HEK293 (cell line): Measurements from ENCODE around the gene ITGB8.
A peak's percentile ranks its signal among the peaks of the same experiment; 100 is the strongest.

Experiments
- CTCF ChIA-PET: fragments of 350-600 bp; formaldehyde crosslinking; extraction: SDS; loops from one replicate; lab custom pipeline; 2021; ENCODE audit warnings: antibody characterized with exemption; lab: Yijun Ruan, JAX
- POLR2A ChIA-PET: fragments of 300-600 bp; formaldehyde crosslinking; extraction: SDS; loops from one replicate; lab custom pipeline; 2020; ENCODE audit warnings: antibody characterized with exemption, inconsistent platforms; lab: Yijun Ruan, JAX
- H3K27ac ChIP-seq: fragments of 200-500 bp; sonication (Bioruptor generic); 2 replicates; pipeline ENCODE4 v1.5.1; 2014; ENCODE audit warnings: low read depth, low read length, control low read depth, inconsistent platforms; ENCODE audit errors: extremely low read depth
- H3K36me3 ChIP-seq, 2 experiments: fragments of 200-500 bp in 1 of 2; sonication (Bioruptor generic) in 1 of 2; 1 replicate in 1 of 2; 2 replicates in 1 of 2; pipeline ENCODE4 v1.5.1; 2014 to 2017; ENCODE audit warnings: inconsistent platforms in 2 of 2, low read length in 2 of 2; ENCODE audit not compliant: control insufficient read depth in 2 of 2, insufficient read depth in 1 of 2
- H3K4me1 ChIP-seq: fragments of 200-500 bp; sonication (Bioruptor generic); 2 replicates; pipeline ENCODE4 v1.5.1; 2014; ENCODE audit warnings: mild to moderate bottlenecking, low read length, inconsistent platforms; ENCODE audit not compliant: control insufficient read depth, insufficient read depth
- H3K4me3 ChIP-seq: 2 replicates; pipeline ENCODE4 v1.5.1; 2011; ENCODE audit warnings: low read depth, mild to moderate bottlenecking, control low read depth, low read length, moderate library complexity
- H3K9me3 ChIP-seq: fragments of 200-500 bp; sonication (Bioruptor generic); 2 replicates; pipeline ENCODE4 v1.5.1; 2014; ENCODE audit warnings: low read depth, low read length, inconsistent platforms; ENCODE audit not compliant: control insufficient read depth, insufficient read depth
- EGR2 ChIP-seq: fragments of 450-650 bp; formaldehyde crosslinking; IDR thresholded peaks from 2 replicates; pipeline ENCODE4 v1.5.1; 2016; ENCODE audit warnings: low read depth, missing biosample characterization, missing genetic modification characterization
- GLIS1 ChIP-seq: fragments of 450-650 bp; formaldehyde crosslinking; IDR thresholded peaks from 2 replicates; pipeline ENCODE4 v1.5.1; 2016; ENCODE audit warnings: missing biosample characterization, missing genetic modification characterization
- KLF7 ChIP-seq: fragments of 450-650 bp; formaldehyde crosslinking; IDR thresholded peaks from 2 replicates; pipeline ENCODE4 v1.5.1; 2016; ENCODE audit warnings: missing biosample characterization, missing genetic modification characterization, borderline replicate concordance
- OSR2 ChIP-seq: fragments of 450-650 bp; formaldehyde crosslinking; IDR thresholded peaks from 2 replicates; pipeline ENCODE4 v1.5.1; 2016; ENCODE audit warnings: missing biosample characterization, missing genetic modification characterization
- RBAK ChIP-seq: fragments of 450-650 bp; formaldehyde crosslinking; IDR thresholded peaks from 2 replicates; pipeline ENCODE4 v1.5.1; 2016; ENCODE audit warnings: missing biosample characterization, missing genetic modification characterization
- SCRT2 ChIP-seq: fragments of 450-650 bp; formaldehyde crosslinking; IDR thresholded peaks from 2 replicates; pipeline ENCODE4 v1.5.1; 2016; ENCODE audit warnings: missing biosample characterization, missing genetic modification characterization
- SP7 ChIP-seq: fragments of 450-650 bp; formaldehyde crosslinking; IDR thresholded peaks from 2 replicates; pipeline ENCODE4 v1.5.1; 2016; ENCODE audit warnings: missing biosample characterization, missing genetic modification characterization
- WT1 ChIP-seq: fragments of 450-650 bp; formaldehyde crosslinking; IDR thresholded peaks from 2 replicates; pipeline ENCODE4 v1.5.1; 2016; ENCODE audit warnings: missing biosample characterization, missing genetic modification characterization
- ZBTB20 ChIP-seq: fragments of 450-650 bp; formaldehyde crosslinking; IDR thresholded peaks from 2 replicates; pipeline ENCODE4 v1.5.1; 2016; ENCODE audit warnings: missing biosample characterization, missing genetic modification characterization
- ZNF155 ChIP-seq: fragments of 450-650 bp; formaldehyde crosslinking; IDR thresholded peaks from 2 replicates; pipeline ENCODE4 v1.5.1; 2016; ENCODE audit warnings: missing biosample characterization, missing genetic modification characterization
- ZNF169 ChIP-seq: fragments of 450-650 bp; formaldehyde crosslinking; IDR thresholded peaks from 2 replicates; pipeline ENCODE4 v1.5.1; 2016; ENCODE audit warnings: missing biosample characterization, missing genetic modification characterization
- ZNF280D ChIP-seq: fragments of 450-650 bp; formaldehyde crosslinking; IDR thresholded peaks from 2 replicates; pipeline ENCODE4 v1.5.1; 2016; ENCODE audit warnings: missing biosample characterization, missing genetic modification characterization
- ZNF311 ChIP-seq: fragments of 450-650 bp; formaldehyde crosslinking; IDR thresholded peaks from 2 replicates; pipeline ENCODE4 v1.5.1; 2017; ENCODE audit warnings: missing biosample characterization, missing genetic modification characterization, borderline replicate concordance
- ZNF37A ChIP-seq: fragments of 450-650 bp; IDR thresholded peaks from 2 replicates; pipeline ENCODE4 v1.5.1; 2018; ENCODE audit warnings: missing biosample characterization, missing genetic modification characterization
- ZNF404 ChIP-seq: fragments of 450-650 bp; formaldehyde crosslinking; IDR thresholded peaks from 2 replicates; pipeline ENCODE4 v1.5.1; 2017; ENCODE audit warnings: missing biosample characterization, missing genetic modification characterization
- ZNF423 ChIP-seq: fragments of 450-650 bp; formaldehyde crosslinking; IDR thresholded peaks from 2 replicates; pipeline ENCODE4 v1.5.1; 2016; ENCODE audit warnings: missing biosample characterization, missing genetic modification characterization
- ZNF501 ChIP-seq: fragments of 450-650 bp; formaldehyde crosslinking; IDR thresholded peaks from 2 replicates; pipeline ENCODE4 v1.5.1; 2016; ENCODE audit warnings: missing biosample characterization, missing genetic modification characterization
- ZNF510 ChIP-seq: fragments of 450-650 bp; formaldehyde crosslinking; IDR thresholded peaks from 2 replicates; pipeline ENCODE4 v1.5.1; 2018; ENCODE audit warnings: mild to moderate bottlenecking, missing genetic modification characterization, missing biosample characterization; ENCODE audit not compliant: insufficient replicate concordance
- ZNF558 ChIP-seq: fragments of 450-650 bp; formaldehyde crosslinking; IDR thresholded peaks from 2 replicates; pipeline ENCODE4 v1.5.1; 2016; ENCODE audit warnings: missing biosample characterization, missing genetic modification characterization
- ZNF621 ChIP-seq: fragments of 450-650 bp; formaldehyde crosslinking; IDR thresholded peaks from 2 replicates; pipeline ENCODE4 v1.5.1; 2017; ENCODE audit warnings: missing biosample characterization, missing genetic modification characterization
- ZNF624 ChIP-seq: fragments of 450-650 bp; formaldehyde crosslinking; IDR thresholded peaks from 2 replicates; pipeline ENCODE4 v1.5.1; 2017; ENCODE audit warnings: missing biosample characterization, missing genetic modification characterization
- ZNF660 ChIP-seq: fragments of 450-650 bp; IDR thresholded peaks from 2 replicates; pipeline ENCODE4 v1.5.1; 2018; ENCODE audit warnings: missing biosample characterization, mild to moderate bottlenecking, missing genetic modification characterization
- ZNF792 ChIP-seq: fragments of 450-650 bp; formaldehyde crosslinking; IDR thresholded peaks from 2 replicates; pipeline ENCODE4 v1.5.1; 2016; ENCODE audit warnings: missing biosample characterization, missing genetic modification characterization
- ZSCAN30 ChIP-seq: fragments of 450-650 bp; IDR thresholded peaks from 2 replicates; pipeline ENCODE4 v1.5.1; 2018; ENCODE audit warnings: missing biosample characterization, mild to moderate bottlenecking, missing genetic modification characterization, moderate library complexity
- TF ChIP-seq, protein P1 (sequence below): fragments of 450-650 bp; formaldehyde crosslinking; IDR thresholded peaks from 2 replicates; pipeline ENCODE4 v1.5.1; 2016; ENCODE audit warnings: missing biosample characterization, missing genetic modification characterization
- TF ChIP-seq, protein P2 (sequence below): IDR thresholded peaks from 2 replicates; pipeline ENCODE4 v1.6.1; 2011; ENCODE audit warnings: mild to moderate bottlenecking, low read depth, low read length, borderline replicate concordance
- TF ChIP-seq, protein P3 (sequence below): fragments of 450-650 bp; formaldehyde crosslinking; IDR thresholded peaks from 2 replicates; pipeline ENCODE4 v1.5.1; 2016; ENCODE audit warnings: missing biosample characterization, missing genetic modification characterization

The ITGB8 gene

DNA sequence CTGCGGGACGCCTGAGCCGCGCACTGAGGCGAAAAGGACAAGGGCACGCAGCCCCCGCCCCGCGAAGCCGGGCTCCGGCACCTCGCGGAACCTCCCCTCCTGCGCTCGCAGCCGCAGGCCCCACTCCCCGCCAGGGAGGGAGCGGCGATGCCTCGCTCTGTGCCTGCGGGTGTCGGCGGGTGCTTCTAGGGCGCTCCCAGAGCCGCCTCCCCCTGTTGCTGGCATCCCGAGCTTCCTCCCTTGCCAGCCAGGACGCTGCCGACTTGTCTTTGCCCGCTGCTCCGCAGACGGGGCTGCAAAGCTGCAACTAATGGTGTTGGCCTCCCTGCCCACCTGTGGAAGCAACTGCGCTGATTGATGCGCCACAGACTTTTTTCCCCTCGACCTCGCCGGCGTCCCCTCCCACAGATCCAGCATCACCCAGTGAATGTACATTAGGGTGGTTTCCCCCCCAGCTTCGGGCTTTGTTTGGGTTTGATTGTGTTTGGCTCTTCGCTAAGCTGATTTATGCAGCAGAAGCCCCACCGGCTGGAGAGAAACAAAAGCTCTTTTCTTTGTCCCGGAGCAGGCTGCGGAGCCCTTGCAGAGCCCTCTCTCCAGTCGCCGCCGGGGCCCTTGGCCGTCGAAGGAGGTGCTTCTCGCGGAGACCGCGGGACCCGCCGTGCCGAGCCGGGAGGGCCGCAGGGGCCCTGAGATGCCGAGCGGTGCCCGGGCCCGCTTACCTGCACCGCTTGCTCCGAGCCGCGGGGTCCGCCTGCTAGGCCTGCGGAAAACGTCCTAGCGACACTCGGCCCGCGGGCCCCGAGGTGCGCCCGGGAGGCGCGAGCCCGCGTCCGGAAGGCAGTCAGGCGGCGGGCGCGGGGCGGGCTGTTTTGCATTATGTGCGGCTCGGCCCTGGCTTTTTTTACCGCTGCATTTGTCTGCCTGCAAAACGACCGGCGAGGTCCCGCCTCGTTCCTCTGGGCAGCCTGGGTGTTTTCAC lies 519 bp downstream of the ITGB8 start:
- ChIA-PET POLR2A (interaction anchor here (1.1 to 1.3 kb wide), 7 partner anchors 13 to 456 kb away, joined by 3 to 7 read pairs (median 3); partner anchors contain the start of gene SP8), CTCF (interaction anchor here (0.7 to 1.5 kb wide), 6 partner anchors 11 to 266 kb away, joined by 3 to 13 read pairs (median 3); no protein-coding TSS in a partner anchor)
- H3K9me3 ChIP-seq, result no peaks in the 10 kb centered on the region
- peak overlapping the region; percentile 56 for H3K4me3 ChIP-seq
- H3K27ac ChIP-seq, result peak overlapping the region; percentile 73
- peaks cover 4% of the 10 kb centered on the region; the same call in 1 of the 2 replicates for H3K4me1 ChIP-seq
- H3K36me3 ChIP-seq, result no peaks in the 10 kb centered on the region
- TF ChIP-seq ZNF155 (no peak), ZNF624 (no peak), SCRT2 (peak; percentile 98), OSR2 (tag by site-specific recombination) (no peak), GLIS1 (0 out of 2 replicates have a peak, but pooled peaks have one; percentile 2), ZNF280D (tag by site-specific recombination) (no peak), ZNF311 (tag by site-specific recombination) (no peak), ZNF169 (tag by site-specific recombination) (no peak), SP7 (tag by site-specific recombination) (no peak), ZNF37A (tag by site-specific recombination) (no peak), ZSCAN30 (peak; percentile 59; the same call in 1 of the 2 replicates), ZNF792 (tag by site-specific recombination) (no peak), ZNF621 (no peak), ZNF660 (0 out of 2 replicates have a peak, but pooled peaks have one; percentile 58), RBAK (tag by site-specific recombination) (no peak), WT1 (tag by site-specific recombination) (peak; percentile 44; the same call in 1 of the 2 replicates), ZNF558 (no peak), ZNF501 (0 out of 2 replicates have a peak, but pooled peaks have one; percentile 2), ZNF510 (no peak), KLF7 (tag by site-specific recombination) (no peak), ZBTB20 (tag by site-specific recombination) (peak; percentile 64), ZNF423 (peak; percentile 21; the same call in 1 of the 2 replicates), ZNF404 (tag by site-specific recombination) (no peak), EGR2 (no peak)
- TF ChIP-seq, protein P1, sequence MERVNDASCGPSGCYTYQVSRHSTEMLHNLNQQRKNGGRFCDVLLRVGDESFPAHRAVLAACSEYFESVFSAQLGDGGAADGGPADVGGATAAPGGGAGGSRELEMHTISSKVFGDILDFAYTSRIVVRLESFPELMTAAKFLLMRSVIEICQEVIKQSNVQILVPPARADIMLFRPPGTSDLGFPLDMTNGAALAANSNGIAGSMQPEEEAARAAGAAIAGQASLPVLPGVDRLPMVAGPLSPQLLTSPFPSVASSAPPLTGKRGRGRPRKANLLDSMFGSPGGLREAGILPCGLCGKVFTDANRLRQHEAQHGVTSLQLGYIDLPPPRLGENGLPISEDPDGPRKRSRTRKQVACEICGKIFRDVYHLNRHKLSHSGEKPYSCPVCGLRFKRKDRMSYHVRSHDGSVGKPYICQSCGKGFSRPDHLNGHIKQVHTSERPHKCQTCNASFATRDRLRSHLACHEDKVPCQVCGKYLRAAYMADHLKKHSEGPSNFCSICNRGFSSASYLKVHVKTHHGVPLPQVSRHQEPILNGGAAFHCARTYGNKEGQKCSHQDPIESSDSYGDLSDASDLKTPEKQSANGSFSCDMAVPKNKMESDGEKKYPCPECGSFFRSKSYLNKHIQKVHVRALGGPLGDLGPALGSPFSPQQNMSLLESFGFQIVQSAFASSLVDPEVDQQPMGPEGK (tag by site-specific recombination), result peak; percentile 4; the same call in 1 of the 2 replicates
- TF ChIP-seq, protein P2, sequence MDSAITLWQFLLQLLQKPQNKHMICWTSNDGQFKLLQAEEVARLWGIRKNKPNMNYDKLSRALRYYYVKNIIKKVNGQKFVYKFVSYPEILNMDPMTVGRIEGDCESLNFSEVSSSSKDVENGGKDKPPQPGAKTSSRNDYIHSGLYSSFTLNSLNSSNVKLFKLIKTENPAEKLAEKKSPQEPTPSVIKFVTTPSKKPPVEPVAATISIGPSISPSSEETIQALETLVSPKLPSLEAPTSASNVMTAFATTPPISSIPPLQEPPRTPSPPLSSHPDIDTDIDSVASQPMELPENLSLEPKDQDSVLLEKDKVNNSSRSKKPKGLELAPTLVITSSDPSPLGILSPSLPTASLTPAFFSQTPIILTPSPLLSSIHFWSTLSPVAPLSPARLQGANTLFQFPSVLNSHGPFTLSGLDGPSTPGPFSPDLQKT, result no peak
- TF ChIP-seq, protein P3, sequence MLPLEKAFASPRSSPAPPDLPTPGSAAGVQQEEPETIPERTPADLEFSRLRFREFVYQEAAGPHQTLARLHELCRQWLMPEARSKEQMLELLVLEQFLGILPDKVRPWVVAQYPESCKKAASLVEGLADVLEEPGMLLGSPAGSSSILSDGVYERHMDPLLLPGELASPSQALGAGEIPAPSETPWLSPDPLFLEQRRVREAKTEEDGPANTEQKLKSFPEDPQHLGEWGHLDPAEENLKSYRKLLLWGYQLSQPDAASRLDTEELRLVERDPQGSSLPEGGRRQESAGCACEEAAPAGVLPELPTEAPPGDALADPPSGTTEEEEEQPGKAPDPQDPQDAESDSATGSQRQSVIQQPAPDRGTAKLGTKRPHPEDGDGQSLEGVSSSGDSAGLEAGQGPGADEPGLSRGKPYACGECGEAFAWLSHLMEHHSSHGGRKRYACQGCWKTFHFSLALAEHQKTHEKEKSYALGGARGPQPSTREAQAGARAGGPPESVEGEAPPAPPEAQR (tag by site-specific recombination), result no peak
